Stimulated activated CD8-positive, alpha-beta memory T cell treated with anti-CD3 and anti-CD28 coated beads, Interleukin-15, amount 100 ng/mL, for 24 hours (primary cell): Measurements from ENCODE around the gene MYCN.

Experiments
- DNase-seq: peaks from one replicate; pipeline ENCODE4 v3.0.0-alpha.2; 2020; ENCODE audit warnings: low read depth

MYCN gene

GRCh38 chr2:15931319-15931890 lies 8.9 kb upstream of the MYCN start:
- DNase-seq, result no peak

- no peak for DNase-seq
Measured at GRCh38 chr2:15931950-15932349, 8.4 kb upstream of the MYCN start.

GRCh38 chr2:15932394-15933183 lies 7.8 kb upstream of the MYCN start:
- DNase-seq, result no peak

- DNase-seq, result no peak
Measured at GRCh38 chr2:15933184-15933845, 7.0 kb upstream of the MYCN start.

- no peak for DNase-seq
Measured at GRCh38 chr2:15934291-15934945, 5.9 kb upstream of the MYCN start.

GRCh38 chr2:15935189-15935588 lies 5.2 kb upstream of the MYCN start:
- no peak for DNase-seq

- no peak for DNase-seq
Measured at GRCh38 chr2:15935675-15936074, 4.7 kb upstream of the MYCN start.

- no peak for DNase-seq
Measured at GRCh38 chr2:15936277-15937104, 3.9 kb upstream of the MYCN start.

- no peak for DNase-seq
Measured at GRCh38 chr2:15937105-15937881, 3.1 kb upstream of the MYCN start.

- DNase-seq, result no peak
Measured at GRCh38 chr2:15937882-15938802, 2.2 kb upstream of the MYCN start.

- no peak for DNase-seq
Measured at GRCh38 chr2:15938803-15939555, 1.4 kb upstream of the MYCN start.

GRCh38 chr2:15939556-15939853 lies 845 bp upstream of the MYCN start:
- DNase-seq, result no peak

GRCh38 chr2:15940661-15941480 lies 521 bp downstream of the MYCN start:
- DNase-seq, result no peak

- no peak for DNase-seq
Measured at GRCh38 chr2:15941481-15941850, 1.1 kb downstream of the MYCN start.

- DNase-seq, result no peak
Measured at GRCh38 chr2:15941871-15942710, 1.7 kb downstream of the MYCN start.

- no peak for DNase-seq
Measured at GRCh38 chr2:15942711-15943345, 2.5 kb downstream of the MYCN start.
